Neutrophil (primary cell): ENCODE measurements around the gene ZC4H2.

Experiments
- H3K27ac ChIP-seq: fragments of 200-600 bp; sonication (generic); 2 replicates; pipeline ENCODE4 v1.5.1; 2016; ENCODE audit warnings: mild to moderate bottlenecking, moderate library complexity
- H3K27me3 ChIP-seq: fragments of 200-600 bp; sonication (generic); 2 replicates; pipeline ENCODE4 v1.6.0; 2016; ENCODE audit warnings: mild to moderate bottlenecking
- H3K36me3 ChIP-seq: fragments of 200-600 bp; sonication (generic); 2 replicates; pipeline ENCODE4 v1.5.1; 2017
- H3K4me1 ChIP-seq, 2 experiments: fragments of 200-600 bp in 1 of 2; sonication (generic) in 1 of 2; 1 replicate in 1 of 2; 2 replicates in 1 of 2; pipeline versions ENCODE4 v1.5.1 to v1.6.1; 2013 to 2016; ENCODE audit warnings: low read depth in 1 of 2, low read length in 1 of 2, mild to moderate bottlenecking in 1 of 2, moderate library complexity in 1 of 2; ENCODE audit not compliant: control insufficient read depth in 1 of 2, insufficient read depth in 1 of 2
- H3K4me3 ChIP-seq, 2 experiments: fragments of 200-600 bp in 1 of 2; sonication (generic) in 1 of 2; 1 replicate in 1 of 2; 2 replicates in 1 of 2; pipeline ENCODE4 v1.5.1; 2013 to 2016; ENCODE audit warnings: low read depth in 1 of 2, low read length in 1 of 2, mild to moderate bottlenecking in 1 of 2, moderate library complexity in 1 of 2
- H3K9me3 ChIP-seq: fragments of 200-600 bp; sonication (generic); 2 replicates; pipeline ENCODE4 v1.5.1; 2016
- CTCF ChIP-seq: fragments of 200-600 bp; sonication (generic); IDR thresholded peaks from 2 replicates; pipeline ENCODE4 v1.5.1; 2016; ENCODE audit warnings: antibody characterized with exemption

Gene ZC4H2

GRCh38 chrX:64994131-64994798 is 18.0 kb upstream of the ZC4H2 start:
- no peaks in the 10 kb centered on the region for H3K36me3 ChIP-seq
- no peaks in the 10 kb centered on the region for H3K9me3 ChIP-seq
- no peak for TF ChIP-seq CTCF

GRCh38 chrX:64977830-64978229 is 1.6 kb upstream of the ZC4H2 start:
- H3K9me3 ChIP-seq, result no peaks in the 10 kb centered on the region
- H3K4me3 ChIP-seq, result no peak overlapping the region
- peaks cover 5 to 8% of the 10 kb centered on the region in 2 experiments for H3K4me1 ChIP-seq
- TF ChIP-seq CTCF, result no peak
- no peaks in the 10 kb centered on the region for H3K27me3 ChIP-seq
- H3K27ac ChIP-seq, result no peak overlapping the region
- H3K36me3 ChIP-seq, result no peaks in the 10 kb centered on the region

More at GRCh38 chrX:64994131-64994798, 18.0 kb upstream of the ZC4H2 start:
- no peaks in the 10 kb centered on the region for H3K4me1 ChIP-seq
- H3K27ac ChIP-seq, result no peak overlapping the region
- H3K4me3 ChIP-seq, result no peak overlapping the region
- no peaks in the 10 kb centered on the region for H3K27me3 ChIP-seq

GRCh38 chrX:64977051-64977450 is 801 bp upstream of the ZC4H2 start:
- Histone ChIP-seq H3K4me1 (peaks cover 5 to 8% of the 10 kb centered on the region in 2 experiments), H3K9me3 (no peaks in the 10 kb centered on the region), H3K36me3 (no peaks in the 10 kb centered on the region), H3K27ac (no peak overlapping the region), H3K4me3 (no peak overlapping the region), H3K27me3 (no peaks in the 10 kb centered on the region)
- no peak for TF ChIP-seq CTCF

GRCh38 chrX:64976673-64977040 is 407 bp upstream of the ZC4H2 start:
- Histone ChIP-seq H3K27ac (no peak overlapping the region), H3K4me3 (peak overlapping the region; percentile 47), H3K36me3 (no peaks in the 10 kb centered on the region), H3K9me3 (no peaks in the 10 kb centered on the region), H3K4me1 (peaks cover 5 to 8% of the 10 kb centered on the region in 2 experiments), H3K27me3 (no peaks in the 10 kb centered on the region)
- TF ChIP-seq CTCF, result no peak

GRCh38 chrX:64975491-64975890 is 759 bp downstream of the ZC4H2 start:
- Histone ChIP-seq H3K27ac (no peak overlapping the region), H3K27me3 (no peaks in the 10 kb centered on the region), H3K9me3 (no peaks in the 10 kb centered on the region), H3K4me3 (peak overlapping the region; percentile 47), H3K4me1 (peaks cover 5 to 8% of the 10 kb centered on the region in 2 experiments), H3K36me3 (no peaks in the 10 kb centered on the region)
- no peak for TF ChIP-seq CTCF
